HCT116 (cell line): Measurements from ENCODE around the gene STX10. TPM values are rescaled to one million over a fixed set of nuclear protein-coding genes. Genes with fewer than 3 reads are reported as not detected.

ENCODE experiments used
- ATAC-seq: fragments of 200-7000 bp; cut with Tn5 transposase; 2 replicates; pipeline ENCODE4 v1.9.1; 2020; ENCODE audit warnings: mild to moderate bottlenecking, moderate library complexity
- BruUV-seq: library from RNA; stranded (reverse); fragments of 400-500 nt; replicated peaks from 2 replicates; lab custom pipeline; 2021; lab: Mats Ljungman, UMichigan
- CTCF ChIA-PET: fragments of 300-600 bp; sonication (Branson Sonifier 250); formaldehyde crosslinking; loops from one replicate; lab custom pipeline; 2021; ENCODE audit warnings: antibody characterized with exemption; lab: Charles Lee
- POLR2A ChIA-PET: fragments of 300-600, 350-600 bp; sonication (Branson Sonifier 250); formaldehyde crosslinking; loops from one replicate; lab custom pipeline; 2021; ENCODE audit warnings: antibody characterized with exemption; lab: Charles Lee
- RAD21 ChIA-PET, 2 experiments: fragments of 300-600 bp; sonication (Branson Sonifier 250); formaldehyde crosslinking; loops; one replicate each; lab custom pipeline; 2023; ENCODE audit warnings: low total read pairs in 2 of 2; ENCODE audit not compliant: uncharacterized antibody in 2 of 2, unreplicated experiment in 2 of 2, low non-redundant PET in 1 of 2; lab: Charles Lee
- DNase-seq: peaks from one replicate; pipeline ENCODE4 v3.0.0-alpha.2; 2010; ENCODE audit warnings: low read depth, low spot score
- H2AFZ ChIP-seq: fragments of 200-600 bp; shearing (Covaris generic), sonication (generic); 2 replicates; pipeline ENCODE4 v1.6.1; 2017; ENCODE audit warnings: low read depth, mixed run types, mixed read lengths, antibody characterized with exemption, low read length; ENCODE audit not compliant: poor library complexity, severe bottlenecking
- H3K27ac ChIP-seq: 2 replicates; pipeline ENCODE4 v1.5.1; 2012; ENCODE audit warnings: low read depth, low read length
- H3K27me3 ChIP-seq: fragments of 200-600 bp; sonication (generic); 2 replicates; pipeline ENCODE4 v1.6.1; 2016; ENCODE audit warnings: mixed run types, low read length, mixed read lengths; ENCODE audit not compliant: insufficient read depth
- H3K36me3 ChIP-seq, 2 experiments: fragments of 200-500 bp in 1 of 2; fragments of 200-600 bp in 1 of 2; sonication (Bioruptor generic) in 1 of 2; sonication (generic) in 1 of 2; 2 replicates each; pipeline versions ENCODE4 v1.5.1 to v1.6.1; 2014 to 2016; ENCODE audit warnings: low read length in 2 of 2, inconsistent platforms in 1 of 2, mixed read lengths in 1 of 2, mixed run types in 1 of 2; ENCODE audit not compliant: insufficient read depth in 2 of 2, control insufficient read depth in 1 of 2
- H3K4me1 ChIP-seq, 2 experiments: fragments of 200-600 bp in 1 of 2; sonication (generic) in 1 of 2; 2 replicates each; pipeline versions ENCODE4 v1.5.1 to v1.6.1; 2012 to 2017; ENCODE audit warnings: low read length in 2 of 2, inconsistent platforms in 1 of 2, mild to moderate bottlenecking in 1 of 2, mixed read lengths in 1 of 2, mixed run types in 1 of 2, moderate library complexity in 1 of 2; ENCODE audit not compliant: insufficient read depth in 2 of 2, control insufficient read depth in 1 of 2
- H3K4me2 ChIP-seq: fragments of 200-600 bp; sonication (generic); 2 replicates; pipeline ENCODE4 v1.6.1; 2017; ENCODE audit warnings: mixed run types, low read length, mixed read lengths
- H3K4me3 ChIP-seq, 2 experiments: fragments of 200-600 bp in 1 of 2; sonication (generic) in 1 of 2; replicated peaks in 1 of 2; 2 replicates each; pipeline ENCODE4 v1.5.1; 2011 to 2016; ENCODE audit warnings: low read length in 2 of 2, control low read depth in 1 of 2, low read depth in 1 of 2, mild to moderate bottlenecking in 1 of 2, mixed read lengths in 1 of 2, mixed run types in 1 of 2
- H3K79me2 ChIP-seq: fragments of 200-600 bp; sonication (generic); 2 replicates; pipeline ENCODE4 v1.6.1; 2017; ENCODE audit warnings: mild to moderate bottlenecking, mixed run types, low read length, moderate library complexity, mixed read lengths; ENCODE audit not compliant: insufficient read depth
- H3K9ac ChIP-seq: fragments of 200-600 bp; sonication (generic); 2 replicates; pipeline ENCODE4 v1.6.1; 2016; ENCODE audit warnings: low read length, mixed read lengths
- H3K9me2 ChIP-seq: fragments of 200-600 bp; sonication (generic), shearing (Covaris generic); 2 replicates; pipeline ENCODE4 v1.6.1; 2017; ENCODE audit warnings: mixed run types, mild to moderate bottlenecking, moderate library complexity; ENCODE audit not compliant: insufficient read depth
- H3K9me3 ChIP-seq, 2 experiments: fragments of 200-500 bp in 1 of 2; fragments of 200-600 bp in 1 of 2; sonication (Bioruptor generic) in 1 of 2; sonication (generic) in 1 of 2; 2 replicates each; pipeline ENCODE4 v1.6.1; 2014 to 2017; ENCODE audit warnings: low read length in 2 of 2, mixed read lengths in 2 of 2, inconsistent platforms in 1 of 2, low read depth in 1 of 2, mild to moderate bottlenecking in 1 of 2, mixed run types in 1 of 2, moderate library complexity in 1 of 2; ENCODE audit not compliant: control insufficient read depth in 1 of 2, insufficient read depth in 1 of 2
- H4K20me1 ChIP-seq: fragments of 200-600 bp; sonication (generic), shearing (Covaris generic); 2 replicates; pipeline ENCODE4 v1.6.1; 2017; ENCODE audit warnings: mixed run types, mild to moderate bottlenecking, moderate library complexity; ENCODE audit not compliant: insufficient read depth
- ATF3 ChIP-seq: IDR thresholded peaks from 2 replicates; pipeline ENCODE4 v1.6.1; 2012
- CTCF ChIP-seq, 3 experiments: fragments of 200-600 bp in 1 of 3; sonication (generic) in 1 of 3; IDR thresholded peaks in 2 of 3; conservative IDR thresholded peaks in 1 of 3; 2 replicates each; pipeline ENCODE4 v1.5.1; 2012 to 2017; ENCODE audit warnings: low read depth in 2 of 3, low read length in 2 of 3, antibody characterized with exemption in 1 of 3, borderline replicate concordance in 1 of 3, control low read depth in 1 of 3, mild to moderate bottlenecking in 1 of 3, mixed read lengths in 1 of 3, mixed run types in 1 of 3, moderate library complexity in 1 of 3; ENCODE audit not compliant: insufficient read depth in 1 of 3
- EGR1 ChIP-seq: IDR thresholded peaks from 2 replicates; pipeline ENCODE4 v1.6.1; 2012; ENCODE audit warnings: low read depth
- ELF1 ChIP-seq: IDR thresholded peaks from 2 replicates; pipeline ENCODE4 v1.6.1; 2012; ENCODE audit warnings: low read depth, borderline replicate concordance
- EZH2 ChIP-seq: fragments of 200-600 bp; sonication (generic); IDR thresholded peaks from 2 replicates; pipeline ENCODE4 v1.6.1; 2017; ENCODE audit warnings: antibody characterized with exemption, mixed run types
- EZH2phosphoT487 ChIP-seq: fragments of 200-600 bp; IDR thresholded peaks from 2 replicates; pipeline ENCODE4 v1.6.1; 2018; ENCODE audit warnings: antibody characterized with exemption, borderline replicate concordance
- FOSL1 ChIP-seq: IDR thresholded peaks from 2 replicates; pipeline ENCODE4 v1.6.1; 2012; ENCODE audit warnings: low read depth
- JUND ChIP-seq: IDR thresholded peaks from 2 replicates; pipeline ENCODE4 v1.6.1; 2012
- MAX ChIP-seq: IDR thresholded peaks from 2 replicates; pipeline ENCODE4 v1.6.1; 2012
- POLR2A ChIP-seq: IDR thresholded peaks from 2 replicates; pipeline ENCODE4 v1.7.0; 2011; ENCODE audit warnings: borderline replicate concordance; ENCODE audit not compliant: insufficient read depth, insufficient read length; ENCODE audit errors: extremely low read depth
- POLR2AphosphoS5 ChIP-seq: IDR thresholded peaks from 2 replicates; pipeline ENCODE4 v1.6.1; 2011; ENCODE audit warnings: mild to moderate bottlenecking, low read depth, low read length, moderate library complexity
- RAD21 ChIP-seq: IDR thresholded peaks from 2 replicates; pipeline ENCODE4 v1.6.1; 2012; ENCODE audit warnings: low read depth, mild to moderate bottlenecking
- REST ChIP-seq: IDR thresholded peaks from 2 replicates; pipeline ENCODE4 v1.6.1; 2012; ENCODE audit warnings: low read depth
- SIN3A ChIP-seq: IDR thresholded peaks from 2 replicates; pipeline ENCODE4 v1.6.1; 2012; ENCODE audit warnings: low read depth
- SP1 ChIP-seq: IDR thresholded peaks from 2 replicates; pipeline ENCODE4 v1.6.1; 2012; ENCODE audit warnings: low read depth
- SRF ChIP-seq: IDR thresholded peaks from 2 replicates; pipeline ENCODE4 v1.6.1; 2012; ENCODE audit warnings: low read depth
- TCF7L2 ChIP-seq: IDR thresholded peaks from 2 replicates; pipeline ENCODE4 v1.7.0; 2011; ENCODE audit warnings: borderline replicate concordance, inconsistent platforms; ENCODE audit not compliant: insufficient read depth, insufficient read length; ENCODE audit errors: extremely low read depth
- YY1 ChIP-seq: IDR thresholded peaks from 2 replicates; pipeline ENCODE4 v1.6.1; 2011; ENCODE audit warnings: low read length, low read depth, moderate library complexity, mild to moderate bottlenecking; ENCODE audit not compliant: insufficient replicate concordance; ENCODE audit errors: extremely low read depth
- ZBTB33 ChIP-seq: IDR thresholded peaks from 2 replicates; pipeline ENCODE4 v1.6.1; 2011; ENCODE audit warnings: mild to moderate bottlenecking, low read length, moderate library complexity; ENCODE audit not compliant: insufficient replicate concordance; ENCODE audit errors: extremely low read depth
- ZFX ChIP-seq: fragments of 450-650 bp; IDR thresholded peaks from 2 replicates; pipeline ENCODE4 v1.6.1; 2017
- intact Hi-C: fragments of 100-400 bp; cut with micrococcal nuclease; formaldehyde crosslinking; loops from 2 replicates; pipeline ENCODE4 v1.10.0; 2022
- total RNA-seq: library from RNA; stranded (reverse); gene quantifications from one replicate; pipeline ENCODE4 v1.2.1, GENCODE V29; 2021; ENCODE audit not compliant: unreplicated experiment

The STX10 gene
- total RNA-seq, 1 experiment from 2014 or later = 149 TPM

- RAD21 ChIA-PET = no interaction called here
- no peak overlapping the region for H2AFZ ChIP-seq
- no peaks in the 10 kb centered on the region for H3K9me3 ChIP-seq
- ATAC-seq = no peak
- H4K20me1 ChIP-seq = peaks cover 9% of the 10 kb centered on the region; the same call in 1 of the 2 replicates
- intact Hi-C loops = no loop called here
- H3K27ac ChIP-seq = no peak overlapping the region
- H3K9ac ChIP-seq = no peak overlapping the region
- peaks cover 2 to 43% of the 10 kb centered on the region in 2 experiments; a peak in 3 of 4 replicates for H3K4me1 ChIP-seq
- no peak overlapping the region for H3K4me3 ChIP-seq
- POLR2A ChIA-PET = no interaction called here
- H3K27me3 ChIP-seq = no peaks in the 10 kb centered on the region
- peaks cover 1 to 14% of the 10 kb centered on the region in 2 experiments; a peak in 2 of 4 replicates for H3K36me3 ChIP-seq
- BruUV-seq = no TSS peak
- no peak for TF ChIP-seq SP1
- no peak for TF ChIP-seq ZFX
- TF ChIP-seq EZH2 = no peak
- TF ChIP-seq EZH2phosphoT487 = no peak
- no peak for TF ChIP-seq POLR2AphosphoS5
- no peak for TF ChIP-seq ATF3
- TF ChIP-seq EGR1 = no peak
- no peak for TF ChIP-seq SRF
- no peak for TF ChIP-seq MAX
- TF ChIP-seq YY1 = no peak
- TF ChIP-seq CTCF (IDR thresholded peaks at IDR 0.05 in 2 of 3, conservative IDR thresholded peaks at IDR 0.05 in 1 of 3; ENCODE audit: borderline replicate concordance in 1 of 3, insufficient read depth in 1 of 3, low read depth in 2 of 3, low read length in 2 of 3) = no peak
- TF ChIP-seq REST = no peak
- TF ChIP-seq FOSL1 = no peak
- no peak for TF ChIP-seq POLR2A
- TF ChIP-seq ELF1 = no peak
- TF ChIP-seq ZBTB33 = no peak
- TF ChIP-seq SIN3A = no peak
- TF ChIP-seq TCF7L2 = no peak
- TF ChIP-seq RAD21 = no peak
- no peak for TF ChIP-seq JUND
- TF ChIP-seq, all 23 proteins: peak for 0
- Histone ChIP-seq H3K9me2 (no peaks in the 10 kb centered on the region), H3K79me2 (peaks cover 98% of the 10 kb centered on the region), H3K4me2 (no peak overlapping the region)
- no peak for DNase-seq
- CTCF ChIA-PET = no interaction called here
Observed at GRCh38 chr19:13129384-13129783, 20.8 kb downstream of the STX10 start.
